Nephron (organoid): ENCODE data around the gene CBX1.

Experiments
- H3K27ac Mint-ChIP-seq, 3 experiments: 2 replicates each; pipeline ENCODE4 v1.8.0; 2020; ENCODE audit warnings: mixed read lengths in 3 of 3, mild to moderate bottlenecking in 2 of 3, moderate library complexity in 1 of 3
- H3K27me3 Mint-ChIP-seq: 2 replicates; pipeline ENCODE4 v1.8.0; 2021; ENCODE audit warnings: low read depth, mild to moderate bottlenecking, moderate library complexity, mixed read lengths
- H3K36me3 Mint-ChIP-seq: 2 replicates; pipeline ENCODE4 v1.8.0; 2020; ENCODE audit warnings: low read depth, mixed read lengths
- H3K4me1 Mint-ChIP-seq: 2 replicates; pipeline ENCODE4 v1.8.0; 2020; ENCODE audit warnings: mixed read lengths
- H3K4me3 Mint-ChIP-seq, 3 experiments: 2 replicates each; pipeline ENCODE4 v1.8.0; 2020; ENCODE audit warnings: mild to moderate bottlenecking in 3 of 3, mixed read lengths in 3 of 3, moderate library complexity in 2 of 3
- H3K9me3 Mint-ChIP-seq: 2 replicates; pipeline ENCODE4 v1.8.0; 2020; ENCODE audit warnings: mixed read lengths
- CTCF ChIP-seq, 3 experiments: fragments of 200-600 bp; sonication (generic); IDR thresholded peaks; one replicate each; pipeline ENCODE4 v1.5.0; 2021; ENCODE audit warnings: antibody characterized with exemption in 3 of 3; ENCODE audit not compliant: unreplicated experiment in 3 of 3

The CBX1 gene

DNA sequence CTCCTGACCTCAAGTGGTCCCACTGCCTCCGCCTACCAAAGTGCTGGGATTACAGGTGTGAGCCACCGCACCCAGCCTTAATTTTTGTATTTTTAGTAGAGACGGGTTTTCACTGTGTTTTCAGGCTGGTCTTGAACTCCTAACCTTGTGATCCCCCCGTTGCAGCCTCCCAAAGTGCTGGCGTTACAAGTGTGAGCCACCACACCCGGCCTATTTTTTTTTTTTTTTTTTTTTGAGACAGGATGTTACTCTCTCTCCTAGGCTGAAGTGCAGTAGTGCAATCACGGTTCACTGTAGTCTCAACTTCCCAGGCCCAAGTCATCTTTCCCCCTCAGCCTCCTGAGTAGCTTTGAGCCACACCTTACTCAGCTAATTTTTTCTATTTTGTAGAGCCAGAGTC, 3.2 kb upstream of the CBX1 start:
- peaks cover 4% of the 10 kb centered on the region for H3K9me3 Mint-ChIP-seq
- TF ChIP-seq CTCF (IDR thresholded peaks at IDR 0.05; ENCODE audit: unreplicated experiment in 3 of 3) = no peak
- peak overlapping the region in 2 of 3 experiments; percentile 8 to 30 for H3K27ac Mint-ChIP-seq
- peak overlapping the region in 2 of 3 experiments; percentile 59 to 60 for H3K4me3 Mint-ChIP-seq
- peaks cover 3% of the 10 kb centered on the region for H3K27me3 Mint-ChIP-seq
- peaks cover 5% of the 10 kb centered on the region for H3K36me3 Mint-ChIP-seq
- H3K4me1 Mint-ChIP-seq = peaks cover 22% of the 10 kb centered on the region

- Mint-ChIP-seq H3K9me3 (peaks cover 4% of the 10 kb centered on the region), H3K27ac (peak overlapping the region; percentile 39 to 98 (median 89)), H3K4me3 (peak overlapping the region; percentile 70 to 83 (median 72)), H3K36me3 (peaks cover 5% of the 10 kb centered on the region), H3K27me3 (peaks cover 3% of the 10 kb centered on the region), H3K4me1 (peaks cover 14% of the 10 kb centered on the region)
- TF ChIP-seq CTCF (IDR thresholded peaks at IDR 0.05; ENCODE audit: unreplicated experiment in 3 of 3) = no peak
These were observed 1.8 kb upstream of the CBX1 start for GRCh38 chr17:48102798-48103715.

DNA sequence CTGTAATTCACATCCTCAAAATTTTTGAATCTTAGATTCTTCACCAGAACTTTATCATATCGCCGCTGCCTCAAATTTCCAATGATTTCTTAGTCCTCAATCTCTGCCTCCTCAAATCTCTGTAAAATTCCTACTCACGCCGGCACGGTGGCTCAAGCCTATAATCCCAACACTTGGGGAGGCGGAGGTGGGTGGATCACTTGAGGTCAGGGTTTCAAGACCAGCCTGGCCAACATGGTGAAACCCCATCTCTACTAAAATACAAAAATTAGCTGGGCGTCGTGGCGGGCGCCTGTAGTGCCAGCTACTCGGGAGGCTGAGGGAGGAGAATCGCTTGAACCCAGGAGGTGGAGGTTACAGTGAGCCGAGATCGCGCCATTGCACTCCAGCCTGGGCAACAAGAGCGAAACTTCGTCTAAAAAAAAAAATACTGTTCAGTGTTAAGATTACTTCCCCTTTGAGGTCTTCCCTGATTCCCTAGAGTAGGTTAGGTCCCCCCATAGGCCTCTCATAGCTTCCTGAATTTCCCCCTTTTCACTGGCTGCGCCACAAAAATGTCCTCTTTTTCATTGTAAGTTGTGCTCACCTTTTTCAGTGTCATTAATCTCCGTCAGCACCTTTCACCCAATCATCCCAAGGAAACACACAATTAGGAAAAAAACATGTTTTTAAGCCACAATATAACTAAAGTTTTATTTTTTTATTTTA, 919 bp upstream of the CBX1 start:
- Mint-ChIP-seq H3K27me3 (peaks cover 2% of the 10 kb centered on the region), H3K27ac (peak overlapping the region; percentile 79 to 98 (median 89)), H3K4me1 (peaks cover 11% of the 10 kb centered on the region), H3K9me3 (peaks cover 4% of the 10 kb centered on the region), H3K4me3 (peak overlapping the region; percentile 72 to 98 (median 79)), H3K36me3 (peaks cover 5% of the 10 kb centered on the region)
- no peak for TF ChIP-seq CTCF (IDR thresholded peaks at IDR 0.05; ENCODE audit: unreplicated experiment in 3 of 3)

DNA sequence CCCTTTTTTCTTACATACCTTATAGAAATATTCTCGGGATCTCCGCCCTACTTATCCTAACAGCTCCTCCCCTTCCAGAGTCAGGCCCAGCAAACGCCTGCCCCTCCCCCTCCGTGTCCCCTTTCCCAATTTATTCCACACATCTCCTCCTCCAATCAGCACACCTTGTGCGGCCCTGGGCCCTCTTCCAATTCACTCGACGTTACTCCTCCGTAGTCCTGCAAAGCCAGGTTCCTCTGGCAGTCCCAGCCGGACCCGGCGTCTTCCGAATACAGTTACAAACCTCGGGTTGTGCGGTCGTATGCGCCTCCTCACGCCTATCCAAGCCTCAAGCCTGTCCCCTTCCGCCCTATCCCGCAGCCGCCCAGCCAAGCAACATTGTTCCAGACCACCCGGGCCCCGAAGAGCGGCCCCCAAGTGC, 677 bp downstream of the CBX1 start:
- no peak for TF ChIP-seq CTCF (IDR thresholded peaks at IDR 0.05; ENCODE audit: unreplicated experiment in 3 of 3)
- no peaks in the 10 kb centered on the region for H3K27me3 Mint-ChIP-seq
- peaks cover 6% of the 10 kb centered on the region for H3K36me3 Mint-ChIP-seq
- peaks cover 4% of the 10 kb centered on the region for H3K9me3 Mint-ChIP-seq
- peak overlapping the region; percentile 89 to 98 (median 98) for H3K27ac Mint-ChIP-seq
- H3K4me3 Mint-ChIP-seq = peak overlapping the region; percentile 97 to 100 (median 98)
- H3K4me1 Mint-ChIP-seq = peaks cover 11% of the 10 kb centered on the region

- peak overlapping the region; percentile 97 to 100 (median 98) for H3K4me3 Mint-ChIP-seq
- H3K27ac Mint-ChIP-seq = peak overlapping the region; percentile 89 to 98 (median 98)
- H3K9me3 Mint-ChIP-seq = peaks cover 4% of the 10 kb centered on the region
- no peak for TF ChIP-seq CTCF (IDR thresholded peaks at IDR 0.05; ENCODE audit: unreplicated experiment in 3 of 3)
- peaks cover 11% of the 10 kb centered on the region for H3K4me1 Mint-ChIP-seq
- H3K36me3 Mint-ChIP-seq = peaks cover 9% of the 10 kb centered on the region
- H3K27me3 Mint-ChIP-seq = no peaks in the 10 kb centered on the region
These were observed 1.1 kb downstream of the CBX1 start for GRCh38 chr17:48100160-48100559.
